NCI-H526 (cell line): ENCODE results near the gene UCK2.

Source experiments
- DNase-seq, 2 experiments: peaks; one replicate each; lab custom pipeline; 2025; lab: John Stamatoyannopoulos, UW

The UCK2 gene

DNA sequence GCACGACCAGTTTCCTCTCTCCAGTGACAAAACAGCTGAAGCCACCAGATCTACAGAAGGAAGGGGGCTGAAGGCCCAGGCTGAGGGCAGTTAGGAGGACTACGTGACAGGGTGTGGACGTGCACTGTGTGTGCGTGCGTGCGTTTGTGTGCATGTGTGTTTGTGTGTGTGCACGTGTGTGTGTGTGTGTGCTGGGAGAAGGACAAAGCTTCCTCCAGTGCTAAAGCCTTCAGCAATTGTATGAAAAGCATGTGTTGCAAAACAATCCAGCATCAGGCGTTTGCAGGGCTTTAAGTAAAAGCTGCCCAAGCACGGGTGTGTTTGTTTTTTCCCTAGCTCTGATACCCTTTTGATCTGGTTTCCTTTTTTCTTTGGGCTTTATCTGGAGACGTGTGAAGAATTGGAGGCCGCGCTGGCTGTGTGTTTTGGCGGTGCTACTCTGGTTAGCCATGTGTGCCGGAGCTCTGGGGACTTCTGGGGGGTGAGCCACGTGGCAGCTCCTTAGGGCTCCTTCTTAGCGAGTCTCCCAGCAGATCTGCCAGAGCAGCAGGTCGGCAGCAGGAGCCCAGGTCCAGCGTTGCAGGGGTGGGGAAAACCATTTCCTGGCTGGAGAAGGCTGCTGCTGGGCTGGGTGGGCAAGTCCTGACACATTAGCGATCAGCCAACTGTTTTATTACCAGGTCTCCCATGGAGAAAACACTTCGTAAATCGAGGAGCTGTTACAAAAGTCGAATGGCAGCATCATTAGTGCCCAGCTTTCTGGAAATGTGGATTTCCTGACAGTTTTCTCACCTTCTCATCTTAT is 73.4 kb downstream of the UCK2 start:
- peak; percentile 85 to 92 for DNase-seq

DNA sequence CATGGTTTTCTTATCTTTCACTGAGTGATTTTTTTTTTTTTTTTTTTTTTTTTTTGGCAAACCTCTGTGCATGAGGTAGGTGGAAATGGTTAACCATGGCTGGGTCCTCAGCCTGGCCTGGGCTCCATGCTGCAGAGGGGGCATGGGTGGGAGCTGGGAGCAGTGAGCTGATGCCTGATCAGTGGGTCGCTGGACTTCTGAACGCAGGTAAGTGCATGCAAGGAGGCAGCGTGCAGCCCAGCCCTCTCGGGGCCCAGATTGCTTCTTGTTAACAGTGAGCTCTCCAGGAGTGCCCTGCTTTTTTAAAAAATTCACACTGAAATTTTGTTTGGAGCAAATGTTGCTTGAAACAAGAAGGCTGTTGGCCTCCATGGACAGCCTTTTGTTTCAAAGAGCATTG is 75.2 kb downstream of the UCK2 start:
- no peak for DNase-seq

DNA sequence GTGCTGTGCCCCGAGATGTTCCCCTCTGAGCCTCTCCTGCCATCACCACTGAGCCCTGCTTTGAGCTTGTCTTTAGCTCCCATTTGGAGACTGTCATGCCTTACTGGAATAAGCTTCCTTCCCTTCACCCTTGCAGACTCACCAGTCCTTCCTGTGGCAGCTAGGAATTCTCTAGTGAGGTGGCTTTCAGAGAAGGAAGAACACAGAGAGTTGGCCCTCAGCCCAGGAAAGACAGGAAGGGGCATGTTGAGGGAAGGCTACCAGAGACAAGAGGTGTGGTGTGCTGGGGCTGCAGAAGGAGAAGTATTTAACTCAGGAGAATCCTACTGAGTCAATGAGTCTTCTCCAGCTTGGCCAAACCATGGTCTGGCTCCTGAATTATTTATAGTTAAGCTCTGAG is 76.3 kb downstream of the UCK2 start:
- DNase-seq, result no peak

DNA sequence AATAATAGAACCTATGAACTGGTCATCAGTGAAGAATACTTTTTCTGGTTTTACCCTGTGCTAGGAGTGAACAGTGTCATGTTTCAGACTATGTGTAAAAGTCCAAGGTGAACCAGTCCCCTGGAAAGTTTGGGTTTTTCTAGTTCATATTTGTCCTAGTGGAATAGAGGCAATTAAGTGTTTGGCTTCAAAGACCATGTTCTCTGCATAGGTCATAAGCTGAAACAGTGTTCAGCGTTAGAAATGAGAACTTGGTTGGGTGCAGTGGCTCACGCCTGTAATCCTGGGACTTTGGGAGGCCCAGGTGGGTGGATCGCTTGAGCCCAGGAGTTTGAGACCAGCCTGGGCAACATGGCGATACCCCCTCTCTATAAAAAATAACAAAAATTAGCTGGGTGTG is 77.5 kb downstream of the UCK2 start:
- DNase-seq, result no peak

DNA sequence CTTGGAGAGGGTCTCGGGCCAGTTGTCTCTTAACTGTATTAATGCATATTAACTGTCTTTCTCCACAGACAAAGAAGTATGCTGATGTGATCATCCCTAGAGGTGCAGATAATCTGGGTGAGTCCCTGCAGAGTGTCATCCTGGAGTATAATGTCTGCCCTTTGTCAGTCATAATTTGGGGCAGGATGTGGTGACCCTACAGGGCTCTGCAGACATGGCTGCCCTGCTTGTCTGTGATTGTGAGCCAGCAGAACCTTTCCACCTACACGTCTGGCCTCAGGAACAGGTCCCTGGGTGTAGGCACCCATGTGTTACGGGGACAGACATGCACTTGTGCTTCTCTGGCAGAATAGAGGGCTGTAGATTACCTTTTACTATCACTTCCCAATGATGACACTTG is 78.4 kb downstream of the UCK2 start:
- DNase-seq, result no peak

DNA sequence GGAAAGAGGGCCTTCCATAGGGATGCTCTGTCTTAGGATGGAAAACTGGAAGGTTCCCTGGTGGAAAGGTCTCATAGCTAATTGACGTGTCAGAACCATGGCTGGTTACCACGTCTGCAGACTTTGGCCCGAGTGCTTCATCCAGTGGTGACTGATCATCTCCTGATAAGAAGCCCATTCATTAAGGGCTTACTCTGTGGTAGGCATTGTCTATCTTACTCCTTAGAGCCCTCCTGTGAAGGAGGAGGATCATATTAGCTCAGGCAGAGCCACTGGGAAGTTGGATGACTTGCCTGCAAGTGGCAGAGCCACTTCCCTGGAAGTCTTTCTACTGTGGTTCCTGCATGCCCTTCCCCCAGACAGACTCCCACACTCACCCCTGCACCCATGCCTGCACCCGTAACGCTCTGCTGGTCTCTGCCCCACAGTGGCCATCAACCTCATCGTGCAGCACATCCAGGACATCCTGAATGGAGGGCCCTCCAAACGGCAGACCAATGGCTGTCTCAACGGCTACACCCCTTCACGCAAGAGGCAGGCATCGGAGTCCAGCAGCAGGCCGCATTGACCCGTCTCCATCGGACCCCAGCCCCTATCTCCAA is 79.9 kb downstream of the UCK2 start:
- DNase-seq, result no peak

DNA sequence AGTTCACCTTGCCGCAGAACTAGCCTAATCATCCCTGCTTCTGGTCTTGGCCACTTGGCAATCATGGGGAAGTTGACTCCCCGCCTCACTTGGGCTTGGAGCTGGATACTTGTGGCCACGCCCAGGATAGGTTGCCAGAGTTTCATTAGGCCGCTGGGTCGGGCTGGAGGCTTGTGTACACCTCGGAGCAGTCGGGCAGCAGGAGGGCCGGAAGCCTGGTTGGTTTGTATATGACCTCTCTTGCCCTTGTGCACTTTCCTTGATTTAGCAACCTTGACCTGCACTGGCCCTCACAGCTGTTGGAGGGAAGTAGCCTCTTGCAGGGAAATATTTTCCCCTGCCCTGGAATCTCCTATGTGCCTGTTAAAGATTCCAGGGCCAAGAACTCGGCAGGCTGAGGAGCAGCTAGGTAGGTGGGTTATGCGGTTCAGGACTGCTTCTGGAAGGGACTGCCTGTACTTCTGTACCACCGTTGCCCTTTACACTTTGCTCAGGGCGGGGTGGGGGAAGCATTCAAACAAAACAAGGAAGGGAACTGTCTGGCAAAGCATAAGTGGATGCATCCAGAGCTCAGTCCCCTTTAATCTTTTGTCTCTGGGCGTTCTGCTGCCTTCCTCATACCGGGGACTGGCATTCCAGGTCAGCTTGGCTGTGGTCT is 83.5 kb downstream of the UCK2 start:
- DNase-seq, result no peak

DNA sequence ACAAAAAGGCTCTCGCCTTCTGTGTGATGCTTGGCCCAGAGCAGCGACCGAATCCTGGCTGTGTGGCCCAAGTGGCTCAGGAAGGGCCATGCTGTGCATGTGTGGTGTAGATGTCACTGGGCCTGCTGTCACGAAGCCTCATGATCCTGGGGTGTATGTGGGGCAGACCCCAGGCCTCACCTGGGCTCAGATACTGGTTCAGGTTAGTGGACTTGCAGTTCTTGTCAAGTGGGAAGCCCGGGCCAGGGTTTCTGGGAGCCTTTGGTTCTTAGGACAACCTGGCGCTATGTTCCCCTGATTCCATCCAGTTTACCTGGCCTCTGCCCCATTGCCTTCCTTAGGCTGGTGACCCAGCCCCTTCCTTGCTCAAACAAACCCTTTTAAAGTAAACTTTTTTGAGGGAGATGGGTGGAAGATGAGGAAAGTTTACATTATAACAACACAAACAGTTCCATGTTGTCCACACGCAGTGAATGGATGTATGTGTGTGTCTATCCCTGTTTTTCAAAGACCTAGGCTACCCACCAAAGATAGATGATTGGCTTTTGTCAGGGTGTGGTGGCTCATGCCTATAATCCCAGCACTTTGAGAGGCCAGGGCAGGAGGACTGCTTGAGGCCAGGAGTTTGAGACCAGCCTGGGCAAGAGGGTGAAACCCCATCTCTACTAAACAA is 84.3 kb downstream of the UCK2 start:
- DNase-seq, result no peak

DNA sequence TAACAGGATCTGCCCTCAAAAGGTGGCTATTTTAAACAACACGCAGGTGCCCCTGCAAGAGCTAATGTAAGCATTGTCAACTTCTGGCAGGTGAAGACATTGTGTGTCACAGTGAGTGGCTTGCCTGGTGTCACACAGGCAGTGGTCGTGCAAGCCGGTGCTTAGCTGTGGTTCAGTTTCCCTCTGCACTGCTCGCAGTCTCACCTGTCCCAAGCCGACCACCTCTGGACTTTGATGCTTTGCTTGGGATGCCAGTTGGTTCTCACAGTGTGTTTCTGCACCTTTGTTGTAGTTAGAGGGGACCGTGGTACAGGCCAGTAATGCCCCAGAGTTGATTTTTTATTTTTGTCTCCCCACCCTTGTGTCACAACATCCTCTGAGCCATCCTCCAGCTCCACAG is 85.2 kb downstream of the UCK2 start:
- DNase-seq, result no peak

DNA sequence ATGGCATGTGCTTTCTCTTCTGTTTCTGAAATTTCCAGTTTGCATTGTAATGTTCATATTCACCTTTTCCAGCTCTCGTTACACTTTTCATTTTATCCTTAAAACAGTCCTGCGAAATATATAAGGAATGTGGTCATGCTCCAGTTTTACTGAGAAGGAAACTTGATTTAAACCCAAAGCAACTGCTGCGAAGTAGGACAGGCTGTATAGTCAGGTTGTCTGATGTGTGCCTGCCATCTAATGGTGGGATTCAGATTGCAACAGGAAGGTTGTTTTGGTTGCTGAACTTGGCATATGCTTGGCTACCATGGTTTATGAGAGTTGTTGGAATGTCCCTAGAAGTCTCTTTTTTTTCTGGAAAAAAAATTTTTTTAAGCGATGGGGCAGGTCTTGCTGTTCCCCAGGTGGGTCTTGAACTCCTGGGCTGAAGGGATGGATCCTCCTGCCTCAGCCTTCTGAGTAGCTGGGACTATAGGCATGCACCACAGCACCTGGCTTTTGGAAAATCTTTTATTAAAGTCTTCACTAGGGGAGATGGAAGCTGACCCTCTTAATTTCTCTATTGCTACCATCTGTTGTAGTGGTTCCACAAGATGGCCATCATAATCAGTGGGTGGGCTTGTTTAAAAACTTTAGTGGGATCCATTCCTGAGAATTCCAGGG is 86.9 kb downstream of the UCK2 start:
- DNase-seq, result peak; percentile 71 to 92

DNA sequence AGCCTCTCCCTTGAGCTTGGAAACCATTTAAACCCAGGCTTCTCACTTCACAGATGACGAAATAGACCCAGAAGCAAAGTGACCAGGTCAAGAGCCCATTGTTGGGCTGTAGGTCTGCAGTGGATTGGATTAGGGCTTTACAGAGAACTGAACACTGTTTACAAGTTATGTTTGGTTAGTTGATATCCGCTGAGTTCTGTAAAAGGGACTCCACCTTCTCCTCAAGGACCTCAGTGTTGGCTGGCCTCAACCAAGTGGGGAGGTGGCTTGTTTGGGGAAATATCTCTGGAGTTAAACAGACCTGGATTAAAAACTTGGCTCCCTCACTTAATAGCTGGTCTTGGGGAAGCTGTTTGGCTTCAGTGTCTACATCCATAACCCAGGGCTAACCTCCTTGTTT is 88.1 kb downstream of the UCK2 start:
- DNase-seq, result no peak

DNA sequence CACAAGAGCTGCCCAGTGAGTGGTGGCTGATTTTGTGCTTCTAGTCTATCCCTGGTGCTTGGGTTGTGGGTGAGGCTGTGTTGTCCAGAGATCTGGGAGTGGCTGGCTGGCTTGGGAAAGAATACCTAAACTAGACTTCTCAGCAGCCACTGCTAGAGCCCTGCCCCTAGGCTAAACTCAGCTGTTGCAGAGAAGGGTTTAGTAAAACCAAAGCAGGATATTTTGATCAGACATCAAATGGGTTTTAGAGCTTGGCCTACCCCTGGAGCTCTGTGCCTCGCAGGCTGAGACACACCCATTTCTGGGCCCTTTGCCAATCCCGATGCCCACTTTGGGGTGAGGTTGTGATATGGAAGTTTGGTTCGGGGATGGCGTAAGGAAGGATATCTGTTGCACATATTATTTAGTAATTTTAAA is 88.5 kb downstream of the UCK2 start:
- DNase-seq, result no peak

DNA sequence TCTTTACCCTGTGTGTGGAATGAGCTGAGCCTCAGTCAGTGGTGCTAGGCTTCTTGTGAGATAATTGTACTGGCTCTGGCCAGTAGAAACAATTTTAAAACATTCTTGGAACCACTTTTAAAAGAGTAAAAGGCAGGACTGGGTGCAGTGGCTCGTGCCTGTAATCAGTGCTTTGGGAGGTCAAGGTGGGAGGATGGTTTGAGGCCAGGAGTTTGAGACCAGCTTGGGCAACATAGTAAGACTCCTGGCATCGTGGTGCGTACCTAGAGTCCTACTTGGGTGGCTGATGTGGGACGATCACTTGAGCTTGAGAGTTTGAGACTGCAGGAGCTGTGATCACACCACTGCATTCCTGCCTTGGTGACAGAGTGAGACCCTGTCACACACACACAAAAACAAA is 89.8 kb downstream of the UCK2 start:
- DNase-seq, result no peak

DNA sequence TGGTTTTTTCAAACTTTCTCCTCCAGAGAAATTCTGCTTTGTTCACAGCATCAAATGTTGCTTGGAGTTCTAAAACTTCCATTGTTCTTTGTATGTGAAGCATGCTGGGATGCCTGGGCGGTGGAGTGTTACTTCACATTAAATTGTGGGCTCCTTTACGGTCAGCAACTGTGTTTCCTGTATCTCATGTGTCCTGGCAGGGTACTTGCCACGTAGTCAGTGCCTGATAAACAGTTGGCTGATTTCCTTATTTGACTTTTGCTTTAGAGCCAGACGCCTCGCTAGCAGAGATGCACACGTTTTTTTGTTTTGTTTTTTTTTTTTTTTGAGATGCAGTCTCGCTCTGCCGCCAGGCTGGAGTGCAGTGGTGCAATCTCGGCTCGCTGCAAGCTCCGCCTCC is 96.7 kb downstream of the UCK2 start:
- peak; percentile 24 to 31 for DNase-seq

DNA sequence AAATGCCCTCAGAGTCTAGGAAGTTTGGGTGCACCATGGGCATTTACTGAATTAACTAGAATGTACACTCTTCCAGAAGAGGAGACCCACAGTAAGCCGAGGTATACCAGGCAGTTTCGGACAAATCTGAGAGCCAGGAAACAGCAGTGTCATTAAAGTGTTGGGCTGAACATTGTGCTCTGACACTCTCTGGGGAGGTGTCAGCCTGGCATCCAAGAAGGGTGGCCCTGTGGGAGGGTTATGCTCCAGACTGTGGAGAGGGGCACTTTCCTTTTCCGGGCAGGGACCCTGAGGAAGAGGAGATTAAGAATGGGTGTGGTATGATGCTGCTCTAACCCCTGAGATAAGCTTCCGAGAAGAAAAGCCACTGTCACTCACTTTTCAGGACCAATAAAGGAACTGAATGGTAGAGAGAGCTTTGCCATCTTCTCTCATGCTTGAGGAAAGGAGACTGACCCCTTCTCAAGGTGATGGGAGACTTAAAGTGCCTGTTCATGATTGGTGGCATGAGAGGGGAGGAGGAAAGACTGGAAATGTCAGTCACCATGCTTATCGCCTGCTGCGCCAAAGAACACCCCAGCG is 98.2 kb downstream of the UCK2 start:
- DNase-seq, result no peak

DNA sequence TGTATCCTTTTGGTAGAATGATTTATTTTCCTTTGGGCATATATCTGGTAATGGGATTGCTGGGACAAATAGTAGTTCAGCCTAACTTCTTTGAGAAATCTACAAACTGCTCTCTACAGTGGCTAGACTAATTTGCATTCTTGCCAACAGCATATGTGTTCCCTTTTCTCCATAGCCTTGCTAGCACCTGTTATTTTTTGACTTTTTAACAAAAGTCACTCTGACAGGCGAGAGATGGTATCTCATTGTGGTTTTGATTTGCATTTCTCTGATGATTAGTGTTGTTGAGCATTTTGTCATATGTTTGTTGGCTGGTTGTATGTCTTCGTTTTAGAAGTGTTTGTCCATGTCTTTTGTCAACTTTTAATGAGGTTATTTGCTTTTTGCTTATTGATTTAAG is 99.8 kb downstream of the UCK2 start:
- peak; percentile 93 to 94 for DNase-seq

DNA sequence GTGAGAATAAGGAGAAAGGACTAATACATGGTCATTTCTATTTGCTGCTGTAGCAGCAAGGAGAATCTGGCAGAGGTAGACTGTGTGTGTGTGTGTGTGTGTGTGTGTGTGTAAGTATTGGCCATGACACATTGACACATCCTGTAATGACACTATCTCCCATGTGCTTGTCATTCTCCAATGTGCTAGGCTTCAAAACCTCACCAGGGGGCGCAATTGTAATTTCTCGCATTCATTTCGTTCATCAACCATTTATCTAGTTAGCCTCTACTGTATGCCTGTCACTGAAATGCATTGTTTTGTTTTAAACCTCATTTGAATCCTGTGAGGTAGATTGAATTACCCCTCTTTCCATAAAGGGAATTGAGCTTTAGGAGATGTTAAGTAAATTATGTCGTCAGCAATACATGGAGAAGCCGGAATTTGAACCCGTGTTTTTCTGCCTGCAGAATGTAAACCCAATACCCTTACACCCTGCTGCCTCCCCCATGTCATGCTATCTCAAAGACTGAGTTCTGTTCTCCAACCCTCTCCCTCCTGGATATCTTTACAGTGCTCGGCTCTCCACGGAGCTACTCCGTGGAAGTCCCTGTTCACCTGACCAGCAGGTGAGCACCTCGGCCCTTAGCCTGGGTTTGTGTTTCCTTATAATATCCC is 100.8 kb downstream of the UCK2 start:
- DNase-seq, result peak; percentile 97 to 98

DNA sequence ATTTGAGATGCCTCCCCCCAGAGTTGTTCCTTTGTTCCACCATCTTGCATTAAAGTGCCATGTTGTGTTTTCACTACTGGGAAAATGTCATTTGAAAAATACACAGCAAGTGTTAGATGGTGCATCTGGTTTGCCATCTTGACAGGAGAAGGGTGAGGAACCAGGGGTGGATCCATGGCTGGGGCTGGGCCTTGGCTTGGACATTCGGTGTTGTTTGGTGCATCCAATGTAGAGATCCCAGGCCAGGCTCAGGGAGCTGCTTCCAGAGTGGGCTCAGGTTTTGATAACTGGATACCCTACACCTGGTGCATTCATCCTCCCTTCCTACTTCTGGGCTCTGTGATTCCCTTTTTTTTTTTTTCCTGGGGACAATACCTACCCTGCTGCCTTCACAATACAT is 103.5 kb downstream of the UCK2 start:
- DNase-seq, result no peak

DNA sequence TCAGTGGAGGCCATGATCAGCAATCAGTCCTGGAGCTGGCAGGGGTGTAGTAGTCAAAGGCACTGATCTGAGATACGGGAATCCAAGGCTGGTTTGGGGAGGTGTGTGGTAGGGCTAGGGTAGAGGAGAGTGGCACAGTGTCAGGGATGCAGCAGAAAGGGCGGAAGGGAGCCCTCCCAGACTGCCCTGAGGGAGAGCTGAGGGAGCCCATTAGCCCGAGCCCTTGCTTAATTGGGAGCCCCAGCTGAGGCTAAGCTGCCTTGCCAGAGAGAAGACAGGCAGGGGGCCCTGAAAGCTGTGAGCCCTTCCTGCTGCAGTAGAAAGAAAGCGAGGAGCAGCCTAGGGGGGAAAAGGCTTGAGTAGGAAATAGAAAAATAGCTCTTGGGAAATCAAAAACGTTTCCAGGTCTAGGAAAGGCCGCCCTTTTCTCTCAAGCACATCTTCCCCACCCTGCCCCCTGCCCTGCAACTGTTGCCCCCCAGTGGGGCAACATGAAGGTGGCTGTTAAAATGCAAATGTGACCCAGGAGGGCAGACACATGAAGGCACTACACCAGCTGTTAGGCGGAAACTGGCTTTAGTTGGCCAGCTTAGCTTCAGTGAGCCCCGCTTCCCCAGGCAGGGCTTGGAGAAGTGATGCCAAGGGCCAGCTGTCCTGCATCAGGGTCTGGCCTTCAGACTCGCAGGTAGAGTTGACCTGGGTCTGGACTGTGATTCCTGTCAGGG is 106.2 kb downstream of the UCK2 start:
- DNase-seq, result peak in 1 of 2 experiments; percentile 60

DNA sequence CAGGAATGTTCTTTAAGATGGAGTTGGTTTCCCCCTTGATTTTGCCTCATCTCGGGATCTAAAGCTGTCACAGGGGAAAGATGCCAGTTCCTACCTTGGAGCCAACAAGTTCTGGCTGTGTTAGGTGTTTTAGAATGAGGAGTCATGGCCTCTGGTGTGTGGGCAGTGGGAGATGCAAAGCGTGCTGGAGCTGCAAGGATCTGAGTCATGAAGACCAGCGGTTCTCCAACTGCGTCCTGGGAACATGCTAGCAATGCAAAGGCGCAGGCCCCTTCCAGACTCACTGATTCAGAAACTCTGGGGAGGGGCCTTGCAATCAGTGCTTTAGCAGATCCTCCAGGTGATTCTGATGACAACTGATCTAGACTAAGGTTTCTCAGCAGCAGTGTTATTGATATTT is 109.1 kb downstream of the UCK2 start:
- DNase-seq, result no peak

DNA sequence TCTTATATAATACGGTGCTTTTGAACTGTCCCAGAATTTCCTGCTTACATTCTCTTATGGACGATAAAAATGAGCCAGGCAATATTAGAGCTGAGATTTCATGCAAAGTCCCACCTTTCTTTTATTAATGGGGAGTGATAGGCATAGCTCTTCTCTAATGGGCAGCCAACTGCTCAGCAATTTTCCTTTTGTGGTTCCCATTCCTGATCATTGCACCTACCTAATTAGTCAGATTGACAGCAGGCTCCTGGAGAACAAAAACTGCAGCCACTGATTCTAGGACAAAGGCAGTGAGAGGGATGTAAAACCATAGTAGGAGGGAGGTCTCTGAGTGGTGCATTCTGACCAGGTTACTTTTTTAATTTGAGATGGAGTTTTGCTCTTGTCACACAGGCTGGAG is 110.4 kb downstream of the UCK2 start:
- DNase-seq, result no peak
